Sigmoid colon (tissue), 7 donors: ENCODE results near the gene LCE4A. TPM values are rescaled to one million over a fixed set of nuclear protein-coding genes. Genes with fewer than 3 reads are reported as not detected.
"Not testable (repeated sequence)": the region's sequence is repeated elsewhere in the genome, so short reads cannot be mapped to it uniquely, and the experiment has no call there.

Source experiments
- DNase-seq: peaks from one replicate; pipeline ENCODE4 v3.0.0-alpha.2; 2019
- H3K27ac ChIP-seq, 4 donors: fragments of 200-600 bp; sonication (generic); one replicate each; pipeline ENCODE4 v1.5.1; 2016 to 2019; ENCODE audit warnings: mild to moderate bottlenecking in 1 of 4
- H3K27me3 ChIP-seq, 3 donors: fragments of 200-600 bp; sonication (generic); one replicate each; pipeline ENCODE4 v1.5.1; 2019; ENCODE audit warnings: mild to moderate bottlenecking in 1 of 3
- H3K36me3 ChIP-seq, 4 donors: fragments of 200-600 bp; sonication (generic); one replicate each; pipeline ENCODE4 v1.5.1; 2016 to 2019
- H3K4me1 ChIP-seq, 4 donors: fragments of 200-600 bp; sonication (generic); one replicate each; pipeline ENCODE4 v1.5.1; 2017 to 2019
- H3K4me3 ChIP-seq, 4 donors: fragments of 200-600 bp; sonication (generic); one replicate each; pipeline ENCODE4 v1.5.1; 2017 to 2019; ENCODE audit warnings: mild to moderate bottlenecking in 2 of 4, moderate library complexity in 1 of 4
- H3K9me3 ChIP-seq, 4 donors: fragments of 200-600 bp in 3 of 4; sonication (generic) in 3 of 4; one replicate each; pipeline versions ENCODE4 v1.5.1 to v1.6.1; 2013 to 2019
- EP300 ChIP-seq, 4 donors: sonication (generic); formaldehyde crosslinking; IDR thresholded peaks; one replicate each; pipeline ENCODE4 v1.6.1; 2017; ENCODE audit warnings: antibody characterized with exemption in 4 of 4
- POLR2A ChIP-seq, 2 donors: fragments of 450-650 bp; IDR thresholded peaks; one replicate each; pipeline ENCODE4 v1.6.1; 2016; ENCODE audit warnings: antibody characterized with exemption in 2 of 2, mild to moderate bottlenecking in 2 of 2, moderate library complexity in 2 of 2
- POLR2AphosphoS5 ChIP-seq, 4 donors: sonication (generic); formaldehyde crosslinking; IDR thresholded peaks; one replicate each; pipeline ENCODE4 v1.6.1; 2017; ENCODE audit warnings: antibody characterized with exemption in 4 of 4
- whole genome bisulfite sequencing, 2 donors: extraction: QIAGEN DNeasy Blood & Tissue Kit; methylation state at CpG; one replicate each; pipeline ENCODE4 v1.1.7; 2013; 5-methylcytosine and 5-hydroxymethylcytosine counted together
- intact Hi-C: fragments of 100-400 bp; cut with DNase I; formaldehyde crosslinking; loops from one replicate; pipeline ENCODE4 v1.15.1; 2023
- polyA plus RNA-seq, 3 donors: library from polyadenylated mRNA; stranded (reverse); fragments of 200-250 nt; gene quantifications; one replicate each; pipeline ENCODE4 v1.2.3, GENCODE V29; 2013
- total RNA-seq, 4 donors: library from RNA; depleted of rRNA; stranded (reverse); fragments of >200 nt; gene quantifications; one replicate each; pipeline ENCODE4 v1.1.0, GENCODE V29; 2016
- TF ChIP-seq, protein P1 (sequence below), 4 experiments: fragments of 450-650 bp in 3 of 4; fragments of 200-600 bp in 1 of 4; IDR thresholded peaks; one replicate each; pipeline ENCODE4 v1.5.1; 2016 to 2019; ENCODE audit warnings: antibody characterized with exemption in 4 of 4, mild to moderate bottlenecking in 3 of 4, moderate library complexity in 2 of 4
- donor health status: healthy with polysubstance abuse.
- donor health status: Bipolar disorder and iron deficiency.
- donor health status: healthy.

The LCE4A gene
- not detected for total RNA-seq
- not detected for polyA plus RNA-seq

GRCh38 chr1:152707860-152708259 lies at the start of gene LCE4A:
LCE4A (plus strand) TSS chr1:152708160; CDS start chr1:152709076, 916 bp downstream.
- H3K4me1 ChIP-seq, result no peaks in the 10 kb centered on the region
- no peak for DNase-seq
- H3K27me3 ChIP-seq, result no peaks in the 10 kb centered on the region
- 83 to 84% methylated on average over 2 of the region's 2 CpGs for WGBS, 2 donors
- no peaks in the 10 kb centered on the region for H3K36me3 ChIP-seq
- no peak within 1 kb of the TSS for H3K27ac ChIP-seq
- H3K4me3 ChIP-seq, result no peak within 1 kb of the TSS
- TF ChIP-seq POLR2A (IDR thresholded peaks at IDR 0.05), result no peak
- H3K9me3 ChIP-seq, result no peaks in the 10 kb centered on the region
- intact Hi-C loops, result no loop called here

- no peak overlapping the region for H3K27ac ChIP-seq
- no peak overlapping the region for H3K4me3 ChIP-seq
- 88 to 94% methylated on average over 3 of the region's 3 CpGs for WGBS, 2 donors
- no peaks in the 10 kb centered on the region for H3K4me1 ChIP-seq
- intact Hi-C loops, result loop anchor here (10.0 kb wide), 1 partner anchor 566 kb away; no protein-coding TSS in a partner anchor
- no peaks in the 10 kb centered on the region for H3K27me3 ChIP-seq
- TF ChIP-seq, protein P1, sequence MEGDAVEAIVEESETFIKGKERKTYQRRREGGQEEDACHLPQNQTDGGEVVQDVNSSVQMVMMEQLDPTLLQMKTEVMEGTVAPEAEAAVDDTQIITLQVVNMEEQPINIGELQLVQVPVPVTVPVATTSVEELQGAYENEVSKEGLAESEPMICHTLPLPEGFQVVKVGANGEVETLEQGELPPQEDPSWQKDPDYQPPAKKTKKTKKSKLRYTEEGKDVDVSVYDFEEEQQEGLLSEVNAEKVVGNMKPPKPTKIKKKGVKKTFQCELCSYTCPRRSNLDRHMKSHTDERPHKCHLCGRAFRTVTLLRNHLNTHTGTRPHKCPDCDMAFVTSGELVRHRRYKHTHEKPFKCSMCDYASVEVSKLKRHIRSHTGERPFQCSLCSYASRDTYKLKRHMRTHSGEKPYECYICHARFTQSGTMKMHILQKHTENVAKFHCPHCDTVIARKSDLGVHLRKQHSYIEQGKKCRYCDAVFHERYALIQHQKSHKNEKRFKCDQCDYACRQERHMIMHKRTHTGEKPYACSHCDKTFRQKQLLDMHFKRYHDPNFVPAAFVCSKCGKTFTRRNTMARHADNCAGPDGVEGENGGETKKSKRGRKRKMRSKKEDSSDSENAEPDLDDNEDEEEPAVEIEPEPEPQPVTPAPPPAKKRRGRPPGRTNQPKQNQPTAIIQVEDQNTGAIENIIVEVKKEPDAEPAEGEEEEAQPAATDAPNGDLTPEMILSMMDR (IDR thresholded peaks at IDR 0.05), result no peak
- TF ChIP-seq POLR2A (IDR thresholded peaks at IDR 0.05) (no peak), EP300 (IDR thresholded peaks at IDR 0.05) (no peak), POLR2AphosphoS5 (IDR thresholded peaks at IDR 0.05) (no peak)
- no peaks in the 10 kb centered on the region for H3K9me3 ChIP-seq
- no peak for DNase-seq
- no peaks in the 10 kb centered on the region for H3K36me3 ChIP-seq
Measured at GRCh38 chr1:152658649-152659048, 49.3 kb upstream of the LCE4A start.

GRCh38 chr1:152663098-152663497 lies 44.9 kb upstream of the LCE4A start, which contains the start of gene LCE2D:
LCE2D (plus strand) TSS chr1:152663380; CDS start chr1:152664106, 726 bp downstream.
- Histone ChIP-seq H3K9me3 (no peaks in the 10 kb centered on the region), H3K4me1 (no peaks in the 10 kb centered on the region), H3K27ac (no peak within 1 kb of the TSS), H3K36me3 (no peaks in the 10 kb centered on the region), H3K27me3 (no peaks in the 10 kb centered on the region), H3K4me3 (no peak within 1 kb of the TSS)
- intact Hi-C loops, result no loop called here
- TF ChIP-seq POLR2A (IDR thresholded peaks at IDR 0.05) (no peak), POLR2AphosphoS5 (IDR thresholded peaks at IDR 0.05) (no peak), EP300 (IDR thresholded peaks at IDR 0.05) (no peak)
- TF ChIP-seq, protein P1 (IDR thresholded peaks at IDR 0.05), result no peak
- 51 to 61% methylated on average over 3 of the region's 3 CpGs for whole genome bisulfite sequencing, 2 donors
- DNase-seq, result no peak

DNA sequence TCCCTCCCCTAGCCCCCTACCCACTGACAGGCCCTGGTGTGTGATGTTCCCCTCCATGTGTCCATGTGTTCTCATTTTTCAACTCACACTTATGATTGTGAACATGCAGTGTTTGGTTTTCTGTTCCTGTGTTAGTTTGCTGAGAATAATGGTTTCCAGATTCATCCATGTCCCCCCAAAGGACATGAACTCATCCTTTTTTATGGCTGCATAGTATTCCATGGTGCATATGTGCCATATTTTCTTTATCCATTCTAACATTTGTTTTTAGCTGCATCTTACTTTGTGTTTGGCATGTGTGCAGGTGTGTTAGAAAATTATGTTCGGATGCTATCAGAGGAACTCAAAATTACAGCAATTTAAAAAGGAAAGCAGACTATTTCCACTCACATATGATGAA lies 41.8 kb upstream of the LCE4A start:
- intact Hi-C loops, DNase-seq, H3K9me3 ChIP-seq, H3K36me3 ChIP-seq, H3K4me3 ChIP-seq, H3K4me1 ChIP-seq, H3K27me3 ChIP-seq, H3K27ac ChIP-seq: not testable (repeated sequence)
- 91 to 95% methylated on average over 1 of the region's 1 CpG for WGBS, 2 donors

GRCh38 chr1:152667648-152668047 lies 40.3 kb upstream of the LCE4A start:
- H3K4me1 ChIP-seq, result no peaks in the 10 kb centered on the region
- no peak overlapping the region for H3K27ac ChIP-seq
- no peaks in the 10 kb centered on the region for H3K36me3 ChIP-seq
- H3K9me3 ChIP-seq, result no peaks in the 10 kb centered on the region
- intact Hi-C loops, result no loop called here
- WGBS, 2 donors, result 86 to 90% methylated on average over 5 of the region's 5 CpGs
- no peaks in the 10 kb centered on the region for H3K27me3 ChIP-seq
- no peak overlapping the region for H3K4me3 ChIP-seq
- no peak for DNase-seq
- TF ChIP-seq POLR2AphosphoS5 (IDR thresholded peaks at IDR 0.05) (no peak), POLR2A (IDR thresholded peaks at IDR 0.05) (no peak), EP300 (IDR thresholded peaks at IDR 0.05) (no peak)
- TF ChIP-seq, protein P1 (IDR thresholded peaks at IDR 0.05), result no peak

GRCh38 chr1:152673016-152673415 lies 34.9 kb upstream of the LCE4A start:
- H3K4me1 ChIP-seq, result no peaks in the 10 kb centered on the region
- TF ChIP-seq, protein P1 (IDR thresholded peaks at IDR 0.05), result no peak
- TF ChIP-seq POLR2AphosphoS5 (IDR thresholded peaks at IDR 0.05) (no peak), EP300 (IDR thresholded peaks at IDR 0.05) (no peak), POLR2A (IDR thresholded peaks at IDR 0.05) (no peak)
- H3K9me3 ChIP-seq, result no peaks in the 10 kb centered on the region
- 31 to 61% methylated on average over 2 of the region's 2 CpGs for WGBS, 2 donors
- no peak overlapping the region for H3K27ac ChIP-seq
- no peak overlapping the region for H3K4me3 ChIP-seq
- no peak for DNase-seq
- H3K27me3 ChIP-seq, result no peaks in the 10 kb centered on the region
- intact Hi-C loops, result no loop called here
- H3K36me3 ChIP-seq, result no peaks in the 10 kb centered on the region

- H3K36me3 ChIP-seq, H3K27me3 ChIP-seq, H3K9me3 ChIP-seq, H3K27ac ChIP-seq, intact Hi-C loops, DNase-seq, H3K4me3 ChIP-seq, H3K4me1 ChIP-seq: not testable (repeated sequence)
- WGBS, 2 donors, result 69 to 81% methylated on average over 3 of the region's 3 CpGs
Measured at GRCh38 chr1:152674983-152675382, 33.0 kb upstream of the LCE4A start, which contains the start of gene LCE2C. LCE2C (plus strand) TSS chr1:152675279; CDS start chr1:152676016, 737 bp downstream.
